Activated CD4-positive, alpha-beta T cell treated with anti-CD3 and anti-CD28 coated beads, Interleukin-2, amount 50 U/mL, for 4 hours (primary cell): ENCODE results near the gene DNAJC7.
"Not testable (repeated sequence)": the region's sequence is repeated elsewhere in the genome, so short reads cannot be mapped to it uniquely, and the experiment has no call there.

ENCODE experiments used
- DNase-seq, 2 experiments: peaks; one replicate each; pipeline ENCODE4 v3.0.0-alpha.2; 2020

Gene DNAJC7

DNA sequence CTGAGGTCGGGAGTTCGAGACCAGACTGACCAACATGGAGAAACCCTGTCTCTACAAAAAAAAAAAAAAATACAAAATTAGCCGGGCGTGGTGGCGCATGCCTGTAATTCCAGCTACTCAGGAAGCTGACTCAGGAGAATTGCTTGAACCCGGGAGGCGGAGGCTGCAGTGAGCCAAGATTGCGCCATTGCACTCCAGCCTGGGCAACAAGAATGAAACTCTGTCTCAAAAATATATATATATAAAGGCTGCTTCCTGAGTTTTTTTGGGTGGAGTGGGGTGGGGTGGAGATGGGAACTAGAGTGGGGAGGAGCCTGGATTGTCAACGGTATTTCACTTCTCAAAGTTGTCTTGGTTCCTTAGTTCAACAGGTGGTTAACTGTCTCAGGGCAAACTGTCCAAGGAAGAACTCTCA is 7.0 kb downstream of the DNAJC7 start:
- DNase-seq, result not testable (repeated sequence)

DNA sequence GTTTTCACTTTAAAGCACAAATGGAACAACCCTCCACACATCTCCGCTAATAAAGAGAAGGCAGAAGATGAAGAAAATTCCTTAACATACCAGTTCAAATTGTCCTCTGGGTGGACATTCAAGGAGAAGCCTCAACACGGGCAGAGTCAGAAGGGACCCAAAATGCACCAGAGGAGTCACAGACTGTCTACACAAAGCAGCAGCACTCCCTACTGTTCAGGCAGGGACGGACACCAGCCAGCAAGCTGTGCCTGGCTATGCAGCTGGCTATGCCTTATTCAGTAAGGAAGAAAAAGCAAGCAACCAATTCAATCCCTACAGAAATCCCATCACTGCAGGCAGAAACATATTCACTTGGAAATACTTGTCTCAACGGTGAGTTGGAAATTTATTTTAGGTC is 8.1 kb downstream of the DNAJC7 start:
- no peak for DNase-seq

DNA sequence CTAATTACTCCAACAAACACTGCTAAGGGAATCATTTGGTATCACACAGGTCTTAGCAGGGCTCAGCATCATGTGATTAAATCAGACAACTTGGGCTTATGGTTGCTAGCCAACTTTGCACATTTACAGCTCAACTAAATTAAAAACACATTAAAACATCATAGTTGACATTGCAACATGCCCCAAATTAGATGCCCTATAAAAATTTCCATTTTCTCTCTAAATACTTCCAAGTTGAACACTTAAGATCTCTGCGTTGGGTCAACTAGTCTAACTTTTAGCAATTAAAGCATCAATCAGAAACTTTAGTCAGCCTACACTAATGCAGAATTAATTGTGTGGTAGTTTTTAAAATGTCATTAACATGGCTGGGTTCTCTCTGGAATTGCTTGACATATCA is 12.1 kb downstream of the DNAJC7 start:
- DNase-seq, result no peak

DNA sequence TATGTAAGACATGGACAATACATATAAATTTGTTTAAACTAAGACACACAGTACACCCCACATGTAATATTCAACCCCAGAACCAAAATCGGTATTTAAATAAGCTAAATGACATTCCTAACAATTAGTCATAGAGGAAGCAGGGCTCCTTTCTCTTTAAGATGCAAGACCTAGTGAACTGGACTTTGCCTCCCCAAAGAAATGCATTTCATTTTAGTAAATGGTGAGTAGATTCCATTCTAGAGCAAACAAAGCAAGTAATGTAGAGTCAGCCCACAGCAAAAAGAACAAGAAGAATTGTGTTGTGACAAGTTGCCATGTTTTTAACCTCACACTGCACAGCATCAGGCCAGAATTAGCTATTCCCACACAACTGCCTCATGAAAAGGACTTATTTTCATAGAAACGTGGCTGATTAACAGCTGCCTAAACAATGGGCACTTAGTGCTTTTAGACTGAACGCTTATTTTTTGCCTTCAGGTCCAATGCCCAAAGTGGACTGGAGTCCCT is 14.4 kb downstream of the DNAJC7 start:
- DNase-seq, result no peak

DNA sequence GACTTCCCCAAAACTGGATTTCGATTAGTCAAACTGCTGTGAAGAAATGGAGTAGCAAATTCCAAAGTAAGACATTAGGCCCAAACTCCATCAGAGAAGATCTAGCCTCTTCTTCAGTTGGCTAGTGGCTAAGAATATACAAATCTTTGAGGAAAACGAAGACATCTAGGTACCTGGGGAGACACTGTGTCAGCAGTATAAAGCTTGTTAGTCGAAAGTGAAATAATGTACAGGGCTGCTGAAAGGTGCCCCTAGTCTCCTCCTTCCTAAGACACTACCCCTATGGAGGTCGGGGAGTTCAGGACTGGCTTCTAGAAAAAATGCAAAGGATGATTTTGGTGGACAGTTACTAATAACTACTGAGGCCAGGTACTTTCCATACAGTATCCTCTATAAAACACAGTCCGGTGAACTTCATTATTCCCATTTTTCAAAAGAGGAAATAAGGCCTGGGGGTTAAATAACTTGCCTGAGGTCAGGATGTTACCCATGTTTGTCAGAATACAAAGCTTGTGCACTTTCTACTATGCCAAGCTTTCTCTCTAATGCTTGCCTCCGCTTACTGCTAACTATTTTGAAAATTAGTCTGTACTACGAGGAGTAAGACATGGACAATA is 15.0 kb downstream of the DNAJC7 start:
- no peak for DNase-seq

DNA sequence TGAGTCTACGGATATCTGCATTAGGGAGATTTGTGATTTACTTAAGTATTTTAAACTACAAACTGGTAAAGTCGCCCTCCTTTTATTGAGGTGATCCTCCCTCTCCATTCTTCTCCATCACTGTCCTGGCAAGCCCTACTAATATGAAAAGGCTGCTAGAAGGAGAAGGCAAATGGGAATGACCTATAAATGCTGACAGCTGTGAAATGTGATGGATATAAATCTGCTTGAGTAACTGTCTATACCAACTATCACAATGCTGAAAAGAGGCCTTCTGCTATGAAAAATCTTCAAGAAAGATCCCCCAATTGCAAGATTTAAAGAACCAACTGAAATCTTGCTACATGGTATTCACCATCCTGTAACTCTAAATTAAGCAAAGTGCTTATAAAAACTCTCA is 15.5 kb downstream of the DNAJC7 start:
- DNase-seq, result no peak

DNA sequence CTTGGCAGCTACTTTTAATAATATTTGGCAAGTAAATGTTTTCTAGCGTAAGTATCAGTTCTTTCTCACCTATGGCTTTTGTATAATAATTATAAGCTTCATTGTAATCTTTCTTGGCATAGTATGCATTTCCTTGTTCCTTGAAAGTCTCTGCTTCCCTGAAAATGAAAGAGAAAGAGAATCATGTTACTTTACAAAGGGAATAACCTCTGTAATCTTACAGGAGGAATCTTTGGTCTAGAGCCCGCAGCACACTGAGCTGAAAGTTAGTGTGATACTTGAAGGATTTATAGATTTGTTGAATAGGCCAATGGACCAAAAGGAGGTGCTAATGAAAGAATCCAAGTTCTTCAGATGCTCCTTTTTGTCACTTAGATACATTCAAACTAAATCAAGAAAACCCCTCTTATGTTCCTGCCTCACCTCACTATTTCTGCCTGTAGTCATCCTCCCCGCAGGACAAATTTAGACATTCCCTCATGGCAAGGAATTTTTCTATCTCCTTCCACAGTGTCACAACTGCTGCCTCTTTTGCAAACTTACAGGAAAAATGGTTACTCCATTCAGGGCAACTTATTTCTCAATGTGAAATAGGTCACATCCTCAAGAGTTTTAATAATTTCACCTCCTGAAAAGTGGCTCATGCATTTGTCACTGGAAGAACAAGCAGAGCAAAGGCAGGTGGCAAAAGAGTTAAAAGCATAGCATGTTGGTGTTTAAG is 16.7 kb downstream of the DNAJC7 start:
- no peak for DNase-seq

DNA sequence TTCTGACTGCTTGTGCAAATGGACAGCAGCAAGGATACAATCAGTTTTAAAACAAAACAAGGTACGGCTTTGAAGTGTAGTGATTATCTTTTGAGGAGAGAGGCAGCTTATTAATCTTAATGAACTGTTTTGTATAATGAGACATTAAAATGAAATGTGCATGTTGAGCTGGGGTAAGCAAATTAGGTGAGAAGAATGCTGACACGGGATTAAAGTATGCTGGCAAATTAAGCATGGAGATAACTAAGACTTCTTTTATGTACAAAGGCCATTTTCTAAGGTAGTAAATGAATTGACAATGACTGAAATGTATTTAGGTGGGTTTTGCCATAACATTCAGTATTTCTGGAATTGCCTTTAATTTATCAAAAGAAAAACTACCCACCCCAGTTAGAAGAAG is 18.7 kb downstream of the DNAJC7 start:
- no peak for DNase-seq

DNA sequence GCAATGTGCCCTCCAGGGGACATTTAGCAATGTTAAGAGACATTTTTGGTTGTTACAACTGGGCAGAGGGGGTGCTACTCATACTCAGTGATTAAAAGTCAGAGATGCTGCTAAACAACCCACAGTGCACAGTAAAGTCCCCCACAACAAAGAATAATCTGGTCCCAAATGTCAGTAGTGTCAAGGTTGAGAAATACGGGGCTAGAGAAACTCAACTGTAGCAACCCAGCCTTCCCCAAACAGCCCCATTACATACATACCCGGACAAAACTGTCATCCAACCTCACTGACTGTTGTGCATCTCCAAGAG is 20.4 kb downstream of the DNAJC7 start:
- DNase-seq, result no peak

DNA sequence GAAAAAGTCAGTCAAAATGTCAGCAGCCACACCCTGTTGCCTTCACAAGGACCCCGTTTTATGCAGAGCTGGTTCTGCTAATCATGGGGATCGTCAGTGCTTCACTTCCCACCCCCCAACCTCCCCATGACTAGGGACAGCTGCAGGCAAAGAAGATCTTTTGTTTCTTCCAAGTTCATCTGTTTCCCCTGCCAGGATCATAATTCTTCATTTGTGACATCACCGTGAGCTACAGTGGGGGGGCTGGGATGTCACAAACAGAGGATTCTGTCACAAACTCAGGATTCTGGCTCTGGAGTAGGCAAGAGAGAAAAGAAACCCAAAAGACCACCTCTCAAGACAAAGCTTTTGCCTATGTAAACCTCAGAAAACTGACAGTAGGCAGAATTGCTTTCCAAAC is 24.7 kb downstream of the DNAJC7 start:
- no peak for DNase-seq

DNA sequence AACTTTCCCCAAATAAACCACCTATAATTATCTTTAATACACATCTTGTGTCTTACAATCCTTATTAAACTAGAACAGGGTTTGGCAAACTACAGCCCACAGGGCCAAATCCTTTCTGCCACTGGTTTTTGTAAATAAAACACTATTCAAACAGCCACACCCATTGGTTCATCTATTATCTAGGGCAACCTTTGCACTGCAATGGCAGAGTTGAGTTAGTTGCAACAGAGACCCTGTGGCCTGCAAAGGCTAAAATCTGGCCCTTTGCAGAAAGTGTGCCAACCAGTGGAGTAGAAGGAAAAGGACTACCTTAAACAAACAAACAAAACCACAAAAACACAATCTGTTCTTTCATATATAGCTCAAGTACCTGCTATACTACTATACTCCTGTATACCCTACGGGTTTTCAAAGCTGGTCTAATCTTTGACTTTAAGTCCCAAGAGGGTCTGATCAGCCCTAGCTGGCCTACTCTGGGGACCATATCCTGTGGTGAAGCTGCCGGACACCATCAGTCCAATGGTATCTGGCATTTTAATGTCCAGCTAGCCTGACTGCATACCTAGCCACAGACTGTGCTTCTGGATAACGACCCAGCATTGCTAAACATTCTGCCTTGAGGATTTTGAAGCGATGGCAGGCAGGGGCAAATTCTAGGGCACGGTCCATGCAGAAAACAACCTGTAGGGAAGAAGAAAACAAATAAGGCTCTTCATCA is 27.4 kb downstream of the DNAJC7 start:
- no peak for DNase-seq

DNA sequence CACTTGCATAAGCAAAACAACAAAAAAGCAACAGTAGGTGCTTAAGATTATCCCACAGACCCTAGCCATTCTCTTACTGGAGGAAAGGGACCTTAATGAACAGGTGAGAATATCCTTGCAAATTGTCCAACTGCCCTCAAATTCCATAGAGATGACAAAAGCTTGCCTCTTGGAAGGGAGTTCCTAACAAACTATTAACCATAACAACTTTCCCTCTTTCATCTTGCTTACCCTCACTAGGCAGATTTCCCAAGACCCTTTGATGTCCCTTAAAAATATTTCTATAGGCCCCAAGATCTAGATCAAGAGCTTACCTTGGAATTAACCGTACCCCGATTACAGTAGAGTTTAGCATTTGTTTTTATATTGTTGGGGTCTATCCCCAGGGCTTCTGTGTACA is 28.8 kb downstream of the DNAJC7 start:
- DNase-seq, result no peak

DNA sequence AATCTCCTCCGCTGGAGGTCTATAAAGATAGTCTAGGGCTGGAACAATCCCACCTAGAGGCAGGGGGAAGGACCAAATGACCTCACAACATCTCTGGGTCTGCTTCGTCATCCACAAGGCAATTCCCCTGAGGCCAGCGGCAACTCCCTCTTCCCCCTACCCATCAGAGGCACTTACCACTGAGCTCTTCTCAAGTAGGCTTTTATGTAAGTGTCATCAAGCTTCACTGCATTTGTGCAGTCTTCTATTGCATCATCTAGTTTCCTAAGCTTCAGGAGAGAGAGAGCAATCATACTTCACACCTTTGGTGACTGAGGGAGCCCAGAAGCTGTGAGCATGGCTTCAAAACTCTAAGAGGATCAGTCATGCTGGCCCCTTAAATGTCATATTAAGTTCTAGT is 29.6 kb downstream of the DNAJC7 start:
- no peak for DNase-seq

DNA sequence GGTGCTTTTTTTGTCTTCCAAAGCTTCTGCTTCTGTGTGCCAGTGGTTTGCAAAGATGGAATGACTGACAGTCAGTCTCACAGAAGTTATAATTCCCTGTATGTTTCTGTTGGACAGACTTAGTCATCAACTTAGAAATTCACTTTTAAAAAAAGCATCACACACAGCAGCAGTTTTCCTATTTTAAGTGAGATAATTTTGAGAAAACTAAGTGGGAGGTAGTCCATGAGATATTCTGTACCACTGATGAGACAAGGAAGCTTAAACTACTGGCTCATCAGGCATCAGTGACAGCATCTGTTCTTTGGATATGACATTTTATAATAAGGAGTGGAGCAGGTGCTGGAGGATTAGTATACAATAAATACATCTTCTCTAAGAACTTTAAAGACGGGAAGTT is 30.6 kb downstream of the DNAJC7 start:
- DNase-seq, result no peak

DNA sequence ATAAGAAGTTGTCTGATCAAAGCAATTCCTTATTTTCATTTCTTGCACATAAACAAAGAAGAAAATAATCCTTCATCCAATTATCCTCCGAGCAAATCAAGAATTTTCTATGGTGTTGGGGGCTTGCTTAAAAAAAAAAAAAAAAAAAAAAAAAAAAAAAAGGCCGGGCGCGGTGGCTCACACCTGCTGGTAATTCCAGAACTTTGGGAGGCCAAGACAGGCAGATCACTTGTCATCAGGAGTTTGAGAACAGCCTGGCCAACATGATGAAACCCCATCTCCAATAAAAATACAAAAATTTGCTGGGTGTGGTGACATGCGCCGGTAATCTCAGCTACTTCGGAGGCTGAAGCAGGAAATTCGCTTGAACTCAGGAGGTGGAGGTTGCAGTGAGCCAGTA is 31.3 kb downstream of the DNAJC7 start:
- no peak for DNase-seq

DNA sequence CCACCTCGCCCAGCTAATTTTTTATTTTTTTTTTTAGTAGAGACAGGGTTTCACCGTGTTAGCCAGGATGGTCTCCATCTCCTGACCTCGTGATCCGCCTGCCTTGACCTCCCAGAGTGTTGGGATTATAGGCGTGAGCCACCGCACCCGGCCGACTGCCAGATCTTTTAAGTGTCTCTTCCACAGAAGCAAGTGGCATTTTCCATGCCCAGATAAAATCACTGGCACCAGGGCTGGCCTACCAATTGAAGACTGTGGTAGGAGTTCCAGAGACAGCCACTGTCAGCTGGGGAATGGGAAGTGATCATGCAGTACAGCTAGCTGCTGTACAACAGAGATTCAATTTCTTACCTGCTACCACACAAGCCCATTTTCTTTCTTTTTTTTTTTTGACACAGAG is 32.8 kb downstream of the DNAJC7 start:
- DNase-seq, result no peak

DNA sequence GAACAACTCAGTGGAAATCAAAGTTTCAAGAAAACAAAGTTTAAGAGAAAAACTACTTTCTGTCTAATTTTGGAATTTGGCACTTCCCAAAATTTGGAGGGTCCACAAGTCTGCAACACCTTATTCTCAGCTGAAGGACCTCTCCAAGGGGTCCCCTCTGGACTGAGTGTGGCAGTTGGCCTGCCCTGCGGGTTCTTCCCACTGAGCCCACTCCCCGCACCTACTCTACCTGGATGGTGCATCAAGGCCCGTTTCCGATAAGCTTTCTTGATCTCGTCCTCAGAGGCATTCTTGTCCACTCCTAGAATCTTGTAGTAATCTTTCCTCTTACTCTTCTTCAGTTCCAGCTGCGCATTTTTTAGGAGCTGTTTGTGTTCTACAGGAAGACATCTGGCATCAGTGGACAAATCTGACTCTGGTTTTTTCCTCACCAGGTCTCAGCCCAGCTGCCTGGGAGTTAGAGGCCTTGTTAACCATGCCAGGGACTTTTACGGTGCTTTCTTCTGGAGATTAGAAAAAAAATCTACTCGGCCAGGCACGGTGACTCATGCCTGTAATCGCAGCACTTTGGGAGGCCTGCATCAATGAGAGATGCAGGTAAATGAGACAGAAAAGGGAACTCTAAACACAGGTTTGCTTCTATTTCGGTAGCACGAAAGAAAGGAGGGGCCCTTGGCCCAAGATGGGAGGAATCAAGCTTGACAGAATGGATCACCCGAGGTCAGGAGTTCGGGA is 35.0 kb downstream of the DNAJC7 start:
- no peak for DNase-seq

DNA sequence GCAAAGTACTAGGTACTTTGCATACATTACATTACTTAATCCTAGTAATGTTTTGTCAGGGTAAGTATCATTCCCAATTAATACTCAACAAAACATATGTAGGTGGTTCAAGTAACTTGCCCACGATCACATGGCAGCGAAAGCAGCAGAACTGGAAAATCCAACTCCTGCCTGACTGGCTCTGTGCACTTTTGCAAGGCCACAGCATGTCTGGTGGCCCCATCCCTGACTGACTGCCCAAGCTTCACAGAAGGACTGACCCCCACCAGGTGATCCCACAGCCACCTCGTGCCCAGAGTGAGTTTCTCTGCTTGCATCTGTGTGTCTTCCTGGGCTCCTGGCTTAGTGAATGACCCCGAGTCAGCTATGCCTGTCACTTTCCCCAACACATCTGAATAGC is 39.2 kb downstream of the DNAJC7 start:
- no peak for DNase-seq

DNA sequence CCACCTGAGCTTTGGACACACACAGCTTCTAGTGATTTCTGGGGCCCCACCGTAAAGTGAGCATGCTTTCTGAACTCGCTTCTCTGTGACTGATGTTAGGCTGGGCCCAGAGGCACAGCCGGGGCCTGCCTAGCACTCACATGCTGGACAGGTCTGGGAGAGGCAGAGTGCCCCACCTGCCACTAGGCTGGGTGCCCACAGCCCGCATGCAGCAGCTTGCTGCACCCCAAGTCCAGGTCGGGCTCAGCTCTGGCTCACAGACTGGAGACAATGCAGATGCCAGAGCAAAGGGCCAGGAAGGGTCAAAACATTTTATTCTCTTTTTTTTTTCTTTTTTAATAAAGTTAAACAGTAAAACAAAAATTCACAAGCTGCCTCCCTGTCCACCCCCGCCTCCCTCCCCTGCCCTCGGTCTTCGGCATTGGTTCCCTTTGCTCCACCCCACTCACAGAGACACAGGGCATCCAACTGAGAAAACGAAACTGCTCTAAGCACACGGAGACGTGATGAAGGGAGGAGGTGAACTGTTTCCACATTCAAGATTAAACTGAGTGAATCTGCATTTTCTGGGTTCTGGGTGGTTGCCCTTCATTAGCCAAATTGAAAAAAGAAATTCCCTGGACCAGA is 41.0 kb downstream of the DNAJC7 start:
- DNase-seq, result no peak

DNA sequence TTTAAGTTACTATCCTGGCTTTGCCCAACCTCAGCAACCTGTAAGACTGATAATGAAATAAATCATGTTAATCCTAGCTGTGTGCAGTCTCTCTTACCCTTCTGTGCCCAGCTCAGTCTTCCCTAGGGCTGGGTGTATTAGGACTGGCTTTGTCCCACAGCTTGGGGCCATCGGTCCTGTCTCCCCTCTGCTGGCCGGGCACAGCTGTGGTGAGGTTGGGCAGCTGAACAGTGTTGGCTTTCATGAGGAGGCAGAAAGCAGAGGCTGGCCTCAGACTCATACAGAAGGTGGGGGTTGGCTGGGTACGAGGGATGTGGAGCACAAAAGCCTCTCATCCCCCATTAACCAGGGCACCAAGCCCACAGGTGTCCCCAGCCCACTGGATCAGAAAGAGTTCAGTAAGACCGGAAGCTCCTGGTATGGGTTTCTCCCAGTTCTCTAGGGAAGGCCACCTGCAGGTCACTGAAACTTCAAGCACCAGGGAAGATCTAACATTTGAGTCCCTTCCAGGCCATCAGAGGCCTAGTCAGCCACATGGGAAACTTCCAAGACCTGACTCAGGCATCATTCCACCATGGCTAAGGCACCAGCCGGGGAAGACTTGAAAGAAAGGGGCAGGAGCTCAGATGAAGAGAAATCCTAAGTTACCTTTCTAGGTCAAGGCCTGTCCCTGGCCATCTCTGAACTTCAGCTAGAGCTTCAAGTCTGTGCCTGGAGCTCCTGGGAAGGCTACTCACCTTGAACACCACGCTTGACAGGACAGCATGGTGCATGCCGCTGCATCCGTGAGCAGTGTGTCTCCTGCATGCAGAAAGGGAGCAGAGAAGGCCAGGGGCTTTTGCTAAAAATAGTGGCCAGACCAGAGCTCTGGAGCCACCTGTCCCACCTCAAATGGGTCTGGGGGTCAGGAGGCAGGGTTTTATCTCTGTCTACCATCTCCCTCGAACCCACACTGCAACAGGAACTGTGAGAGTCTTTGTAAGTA is 41.8 kb downstream of the DNAJC7 start:
- DNase-seq, result no peak

DNA sequence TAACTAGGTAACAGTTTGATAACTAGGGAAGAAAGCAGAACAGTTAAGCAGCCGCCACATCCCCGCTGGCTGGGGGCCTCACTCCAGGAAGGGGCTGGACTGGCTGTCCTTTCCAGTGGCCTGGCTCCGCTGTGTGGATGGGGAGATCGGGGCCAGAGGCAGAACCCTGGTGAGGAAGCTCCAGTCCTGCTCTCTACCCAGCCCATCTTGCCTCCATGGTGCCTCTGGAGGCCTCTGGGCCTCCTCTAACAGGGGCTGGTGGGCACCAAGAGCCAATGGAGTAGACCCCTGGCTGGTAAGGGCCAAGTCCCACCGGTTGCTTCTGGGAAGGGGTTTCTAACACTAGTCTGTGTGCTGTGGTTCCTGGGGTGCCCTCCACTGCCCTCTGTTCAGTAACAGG is 42.6 kb downstream of the DNAJC7 start:
- DNase-seq, result no peak

DNA sequence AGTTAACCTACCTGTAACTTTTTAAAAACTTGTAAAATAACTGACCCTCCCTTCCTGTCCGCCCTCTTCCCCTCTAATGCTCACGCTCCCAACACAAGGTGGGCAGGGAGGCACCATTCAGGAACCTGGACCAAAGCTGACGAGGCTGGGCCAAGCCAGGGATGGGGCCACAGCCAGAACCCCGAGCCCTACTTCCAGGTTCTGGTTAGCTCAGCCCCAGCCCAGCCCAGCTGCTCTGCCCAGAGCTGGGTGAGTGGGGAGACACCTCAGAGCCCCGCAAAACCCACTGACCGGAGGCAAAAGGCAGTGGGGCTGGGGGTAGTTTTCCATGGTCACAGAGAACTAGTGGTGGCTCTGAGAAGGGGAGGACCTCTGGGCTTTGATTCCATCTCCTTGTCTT is 43.2 kb downstream of the DNAJC7 start:
- DNase-seq, result no peak
